DMS114 treated with DMSO at 0.1 percent for 48 hours (cell line): ENCODE data around the gene GPBAR1.

Experiments
- DNase-seq: peaks from one replicate; lab custom pipeline; 2025; ENCODE audit not compliant: unreplicated experiment; lab: John Stamatoyannopoulos, UW

The GPBAR1 gene

GRCh38 chr2:218284106-218284811 is 23.4 kb downstream of the GPBAR1 start:
- DNase-seq: no peak

GRCh38 chr2:218285604-218286003 is 24.8 kb downstream of the GPBAR1 start:
- no peak for DNase-seq

GRCh38 chr2:218286570-218287459 is 26.0 kb downstream of the GPBAR1 start:
- DNase-seq: no peak

- no peak for DNase-seq
Observed at GRCh38 chr2:218289639-218290315, 29.0 kb downstream of the GPBAR1 start.

GRCh38 chr2:218290316-218291261 is 29.8 kb downstream of the GPBAR1 start:
- DNase-seq: no peak

- DNase-seq: no peak
Observed at GRCh38 chr2:218291318-218292047, 30.7 kb downstream of the GPBAR1 start.

GRCh38 chr2:218292048-218293014 is 31.5 kb downstream of the GPBAR1 start, which contains the start of gene TMBIM1:
Gene TMBIM1 (minus strand): TSS chr2:218292503. CDS start chr2:218282141, 10,362 bp downstream.
- DNase-seq: peak; percentile 33

- DNase-seq: no peak
Observed at GRCh38 chr2:218293715-218294429, 33.1 kb downstream of the GPBAR1 start.

- DNase-seq: no peak
Observed at GRCh38 chr2:218294430-218295022, 33.7 kb downstream of the GPBAR1 start.

- DNase-seq: no peak
Observed at GRCh38 chr2:218295029-218295428, 34.2 kb downstream of the GPBAR1 start.

GRCh38 chr2:218296200-218296599 is 35.4 kb downstream of the GPBAR1 start:
- DNase-seq: no peak

GRCh38 chr2:218296847-218297246 is 36.0 kb downstream of the GPBAR1 start:
- no peak for DNase-seq

- no peak for DNase-seq
Observed at GRCh38 chr2:218298314-218298875, 37.6 kb downstream of the GPBAR1 start.

- DNase-seq: no peak
Observed at GRCh38 chr2:218300141-218300540, 39.3 kb downstream of the GPBAR1 start.

- DNase-seq: peak; percentile 55
Observed at GRCh38 chr2:218301176-218301819, 40.5 kb downstream of the GPBAR1 start.

GRCh38 chr2:218305383-218305782 is 44.6 kb downstream of the GPBAR1 start:
- DNase-seq: no peak
